ENCODE data around the gene ORAI3. TPM values are rescaled to one million over a fixed set of nuclear protein-coding genes. Genes with fewer than 3 reads are reported as not detected.

ORAI3 gene
- total and polyA plus RNA-seq, 2 donors from 2014 or later: 23.1 to 32.3 TPM

DNA sequence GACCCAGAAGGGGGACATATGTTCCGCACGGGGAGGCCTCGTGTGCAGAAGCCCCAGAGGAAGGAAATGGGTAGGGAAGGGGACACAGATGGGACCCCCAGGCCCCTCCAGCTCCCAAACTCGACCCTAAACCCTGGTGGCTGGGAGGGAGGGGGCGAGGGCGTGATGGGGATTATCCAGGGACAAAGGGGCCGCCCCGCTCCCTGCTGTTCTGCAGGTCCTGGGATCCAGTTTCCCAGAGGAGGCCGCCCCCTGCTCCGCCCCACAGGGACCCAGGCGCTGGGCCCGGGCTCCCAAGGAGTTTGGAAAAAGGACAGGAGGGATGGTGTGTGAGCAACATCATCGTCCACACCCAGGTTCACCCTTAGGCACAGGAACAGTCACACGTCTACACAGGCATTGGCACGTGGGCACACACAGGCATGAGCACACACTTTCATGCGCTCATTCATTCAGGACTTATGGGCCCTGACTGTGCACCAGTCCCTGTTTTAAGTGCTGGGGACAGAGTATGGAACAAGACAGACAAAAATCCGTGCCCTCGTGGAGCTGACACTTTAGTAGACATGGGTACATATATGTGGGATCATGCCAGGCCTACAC is 38.3 kb upstream of the ORAI3 start:
- FAIRE-seq: no peak
- H3K4me3 ChIP-seq (ENCODE audit: low read length in 3 of 3): no peak overlapping the region
- intact Hi-C loops (cut with DNase I): no loop called here

DNA sequence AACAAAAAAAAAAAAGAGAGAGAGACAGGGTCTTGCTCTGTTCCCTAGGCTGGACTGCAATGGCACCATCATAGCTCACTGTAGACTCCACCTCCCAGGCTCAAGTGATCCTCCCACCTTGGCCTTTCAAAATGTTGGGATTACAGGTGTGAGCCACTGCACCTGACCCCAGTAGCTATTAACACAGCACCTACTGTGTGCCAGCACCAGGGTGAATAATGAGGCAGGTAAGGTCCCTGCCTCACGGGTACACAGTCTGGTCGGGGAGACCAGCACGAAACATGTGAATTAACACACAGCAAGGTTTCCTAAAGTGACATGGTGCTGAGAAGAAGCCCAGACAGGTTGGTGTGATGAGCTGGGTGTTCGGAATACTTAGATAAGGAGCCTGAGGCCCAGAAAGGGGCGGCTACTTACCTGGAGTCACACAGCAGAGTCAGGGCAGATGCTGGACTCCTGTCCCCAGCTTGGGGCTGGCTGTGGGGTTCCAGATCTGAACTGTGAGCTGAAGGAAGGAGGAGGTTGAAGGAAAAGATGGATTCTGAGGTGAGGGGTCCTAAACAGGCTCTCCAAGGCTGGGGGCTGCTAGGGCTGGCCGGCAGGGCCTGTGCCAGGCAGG is 36.0 kb upstream of the ORAI3 start:
- H3K27ac ChIP-seq (ENCODE audit: low read depth in 2 of 2, low read length in 2 of 2): no peak overlapping the region
- no peak overlapping the region for H3K9ac ChIP-seq (ENCODE audit: low read length in 3 of 3)
- TF ChIP-seq, protein P1, sequence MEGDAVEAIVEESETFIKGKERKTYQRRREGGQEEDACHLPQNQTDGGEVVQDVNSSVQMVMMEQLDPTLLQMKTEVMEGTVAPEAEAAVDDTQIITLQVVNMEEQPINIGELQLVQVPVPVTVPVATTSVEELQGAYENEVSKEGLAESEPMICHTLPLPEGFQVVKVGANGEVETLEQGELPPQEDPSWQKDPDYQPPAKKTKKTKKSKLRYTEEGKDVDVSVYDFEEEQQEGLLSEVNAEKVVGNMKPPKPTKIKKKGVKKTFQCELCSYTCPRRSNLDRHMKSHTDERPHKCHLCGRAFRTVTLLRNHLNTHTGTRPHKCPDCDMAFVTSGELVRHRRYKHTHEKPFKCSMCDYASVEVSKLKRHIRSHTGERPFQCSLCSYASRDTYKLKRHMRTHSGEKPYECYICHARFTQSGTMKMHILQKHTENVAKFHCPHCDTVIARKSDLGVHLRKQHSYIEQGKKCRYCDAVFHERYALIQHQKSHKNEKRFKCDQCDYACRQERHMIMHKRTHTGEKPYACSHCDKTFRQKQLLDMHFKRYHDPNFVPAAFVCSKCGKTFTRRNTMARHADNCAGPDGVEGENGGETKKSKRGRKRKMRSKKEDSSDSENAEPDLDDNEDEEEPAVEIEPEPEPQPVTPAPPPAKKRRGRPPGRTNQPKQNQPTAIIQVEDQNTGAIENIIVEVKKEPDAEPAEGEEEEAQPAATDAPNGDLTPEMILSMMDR (IDR thresholded peaks at IDR 0.05; ENCODE audit: borderline replicate concordance, extremely low read depth, insufficient read depth): no peak
- H3K27me3 ChIP-seq (ENCODE audit: control insufficient read depth, insufficient read depth, low read length): no peaks in the 10 kb centered on the region
- H3K4me3 ChIP-seq (ENCODE audit: low read length in 3 of 3): no peak overlapping the region
- H3K9me3 ChIP-seq (ENCODE audit: control insufficient read depth in 2 of 3, insufficient read depth in 1 of 3, low read length in 3 of 3): no peaks in the 10 kb centered on the region
- FAIRE-seq (no peak), DNase-seq (no peak)
- no peaks in the 10 kb centered on the region for H3K4me1 ChIP-seq (ENCODE audit: control insufficient read depth in 2 of 3, insufficient read depth in 2 of 3, low read depth in 1 of 3, low read length in 3 of 3)
- H3K36me3 ChIP-seq (ENCODE audit: control insufficient read depth in 2 of 3, insufficient read depth in 3 of 3, low read length in 3 of 3): no peaks in the 10 kb centered on the region
- intact Hi-C loops (cut with DNase I): no loop called here

More for the DNA sequence above, 38.3 kb upstream of the ORAI3 start:
- TF ChIP-seq, protein P1 (IDR thresholded peaks at IDR 0.05; ENCODE audit: borderline replicate concordance, extremely low read depth, insufficient read depth): no peak
- H3K27me3 ChIP-seq (ENCODE audit: control insufficient read depth, insufficient read depth, low read length): no peaks in the 10 kb centered on the region
- H3K9ac ChIP-seq (ENCODE audit: low read length in 3 of 3): no peak overlapping the region
- no peaks in the 10 kb centered on the region for H3K4me1 ChIP-seq (ENCODE audit: control insufficient read depth in 2 of 3, insufficient read depth in 2 of 3, low read depth in 1 of 3, low read length in 3 of 3)
- no peaks in the 10 kb centered on the region for H3K9me3 ChIP-seq (ENCODE audit: control insufficient read depth in 2 of 3, insufficient read depth in 1 of 3, low read length in 3 of 3)
- DNase-seq: no peak
- H3K27ac ChIP-seq (ENCODE audit: low read depth in 2 of 2, low read length in 2 of 2): no peak overlapping the region
- H3K36me3 ChIP-seq (ENCODE audit: control insufficient read depth in 2 of 3, insufficient read depth in 3 of 3, low read length in 3 of 3): no peaks in the 10 kb centered on the region

DNA sequence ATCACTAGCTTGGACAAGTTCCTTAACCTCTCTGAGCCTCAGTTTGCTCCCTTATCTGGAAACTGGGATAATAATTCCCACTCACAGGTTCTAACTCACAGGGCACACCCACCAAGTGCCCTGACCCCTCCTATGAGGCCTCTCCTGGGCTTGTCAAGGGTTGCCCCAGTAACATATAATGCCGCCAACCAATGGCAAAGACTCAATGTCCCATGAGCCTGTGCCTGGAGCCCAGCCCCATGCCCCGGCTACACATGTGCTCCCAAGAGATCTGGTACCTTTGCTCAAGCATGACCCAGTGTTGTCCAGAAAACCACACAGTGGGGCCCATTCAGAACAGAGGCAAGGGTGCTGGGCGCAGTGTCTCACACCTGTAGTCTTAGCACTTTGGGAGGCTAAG is 34.0 kb upstream of the ORAI3 start:
- FAIRE-seq (no peak), DNase-seq (peak in 1 of 5 donors; percentile 38)
- H3K9ac ChIP-seq (ENCODE audit: low read length in 3 of 3): no peak overlapping the region
- no peaks in the 10 kb centered on the region for H3K36me3 ChIP-seq (ENCODE audit: control insufficient read depth in 2 of 3, insufficient read depth in 3 of 3, low read length in 3 of 3)
- intact Hi-C loops (cut with DNase I): no loop called here
- TF ChIP-seq, protein P1 (IDR thresholded peaks at IDR 0.05; ENCODE audit: borderline replicate concordance, extremely low read depth, insufficient read depth): no peak
- H3K4me3 ChIP-seq (ENCODE audit: low read length in 3 of 3): no peak overlapping the region
- H3K4me1 ChIP-seq (ENCODE audit: control insufficient read depth in 2 of 3, insufficient read depth in 2 of 3, low read depth in 1 of 3, low read length in 3 of 3): no peaks in the 10 kb centered on the region
- no peaks in the 10 kb centered on the region for H3K27me3 ChIP-seq (ENCODE audit: control insufficient read depth, insufficient read depth, low read length)
- no peak overlapping the region for H3K27ac ChIP-seq (ENCODE audit: low read depth in 2 of 2, low read length in 2 of 2)
- H3K9me3 ChIP-seq (ENCODE audit: control insufficient read depth in 2 of 3, insufficient read depth in 1 of 3, low read length in 3 of 3): no peaks in the 10 kb centered on the region

Data from kidney (tissue), 14 donors.